SH-SY5Y (cell line): ENCODE data around the gene ECT2L.

ENCODE experiments used
- GATA2 ChIP-seq: IDR thresholded peaks from 2 replicates; pipeline ENCODE4 v1.6.1; 2011; ENCODE audit warnings: mild to moderate bottlenecking, low read depth, low read length
- GATA3 ChIP-seq: IDR thresholded peaks from 2 replicates; pipeline ENCODE4 v1.6.1; 2011; ENCODE audit warnings: low read depth, mild to moderate bottlenecking, low read length, moderate library complexity

GRCh38 chr6:138869398-138869797 is 73.5 kb downstream of the ECT2L start:
- TF ChIP-seq GATA2 (no peak), GATA3 (no peak)
